Measurements from ENCODE around the gene PAQR6.

GRCh38 chr1:156229809-156230472 lies 17.9 kb downstream of the PAQR6 start:
- no peak for TF ChIP-seq CTCF (IDR thresholded peaks at IDR 0.05)
- TF ChIP-seq POLR2A (IDR thresholded peaks at IDR 0.05), result no peak

All from lower leg skin (tissue), 3 donors.